Neural cell (in vitro differentiated cells): Measurements from ENCODE around the gene SMARCA4. TPM values are rescaled to one million over a fixed set of nuclear protein-coding genes. Genes with fewer than 3 reads are reported as not detected.

ENCODE experiments used
- H2AFZ ChIP-seq: fragments of 200-600, 300-800 bp; sonication (generic), shearing (Covaris generic); 2 replicates; pipeline ENCODE4 v1.6.0; 2014; ENCODE audit warnings: low read depth, mild to moderate bottlenecking, antibody characterized with exemption, low read length, moderate library complexity
- H3F3A ChIP-seq: fragments of 200-600 bp; shearing (Covaris generic); 2 replicates; pipeline ENCODE4 v1.6.1; 2016; ENCODE audit warnings: mild to moderate bottlenecking, moderate library complexity, mixed read lengths, antibody characterized with exemption, low read length; ENCODE audit not compliant: insufficient read depth, poor library complexity, severe bottlenecking
- H3K27ac ChIP-seq: fragments of 200-600, 300-800 bp; sonication (generic), shearing (Covaris generic); 2 replicates; pipeline ENCODE4 v1.5.1; 2014; ENCODE audit warnings: mild to moderate bottlenecking, low read length, moderate library complexity
- H3K27me3 ChIP-seq: fragments of 300-800, 200-600 bp; sonication (generic), shearing (Covaris generic); 2 replicates; pipeline ENCODE4 v1.6.0; 2014; ENCODE audit warnings: mild to moderate bottlenecking, low read depth, low read length, moderate library complexity; ENCODE audit not compliant: insufficient read depth
- H3K36me3 ChIP-seq: fragments of 300-800, 200-600 bp; sonication (generic), shearing (Covaris generic); 2 replicates; pipeline ENCODE4 v1.5.1; 2014; ENCODE audit warnings: mild to moderate bottlenecking, antibody characterized with exemption, low read length, moderate library complexity; ENCODE audit not compliant: insufficient read depth
- H3K4me2 ChIP-seq: fragments of 300-800, 200-600 bp; sonication (generic), shearing (Covaris generic); 2 replicates; pipeline ENCODE4 v1.6.0; 2014; ENCODE audit warnings: mild to moderate bottlenecking, low read length
- H3K4me3 ChIP-seq: fragments of 300-800, 200-600 bp; sonication (generic), shearing (Covaris generic); 2 replicates; pipeline ENCODE4 v1.5.1; 2014; ENCODE audit warnings: mild to moderate bottlenecking, low read length, moderate library complexity
- H3K79me2 ChIP-seq: fragments of 200-600 bp; shearing (Covaris generic); replicated peaks from 2 replicates; pipeline ENCODE4 v1.6.0; 2014; ENCODE audit warnings: mild to moderate bottlenecking, low read length, moderate library complexity; ENCODE audit not compliant: insufficient read depth
- H3K9ac ChIP-seq: fragments of 300-800, 200-600 bp; sonication (generic), shearing (Covaris generic); 2 replicates; pipeline ENCODE4 v1.6.1; 2016; ENCODE audit warnings: mild to moderate bottlenecking, low read length, mixed read lengths
- H3K9me2 ChIP-seq: fragments of 200-600 bp; shearing (Covaris generic); 2 replicates; pipeline ENCODE4 v1.6.1; 2016; ENCODE audit warnings: mild to moderate bottlenecking, low read length, mixed read lengths; ENCODE audit not compliant: insufficient read depth
- H3K9me3 ChIP-seq: fragments of 200-600, 300-800 bp; sonication (generic), shearing (Covaris generic); 2 replicates; pipeline ENCODE4 v1.6.1; 2016; ENCODE audit warnings: mild to moderate bottlenecking, mixed run types, low read length, moderate library complexity, mixed read lengths
- H4K20me1 ChIP-seq: fragments of 200-600 bp; shearing (Covaris generic); 2 replicates; pipeline ENCODE4 v1.6.1; 2016; ENCODE audit warnings: mild to moderate bottlenecking, mixed run types; ENCODE audit not compliant: insufficient read depth
- EP300 ChIP-seq: fragments of 450-650 bp; conservative IDR thresholded peaks from 2 replicates; pipeline ENCODE4 v1.6.1; 2014; ENCODE audit warnings: antibody characterized with exemption, mild to moderate bottlenecking, moderate library complexity; ENCODE audit not compliant: poor library complexity, severe bottlenecking
- EZH2 ChIP-seq: fragments of 200-600, 300-800 bp; shearing (Covaris generic), sonication (generic); IDR thresholded peaks from 2 replicates; pipeline ENCODE4 v1.6.1; 2014; ENCODE audit warnings: antibody characterized with exemption, low read length, borderline replicate concordance, mild to moderate bottlenecking; ENCODE audit not compliant: insufficient read depth, poor library complexity, severe bottlenecking
- MXI1 ChIP-seq: fragments of 450-650 bp; conservative IDR thresholded peaks from 2 replicates; pipeline ENCODE4 v1.6.1; 2014; ENCODE audit warnings: antibody characterized with exemption, mild to moderate bottlenecking; ENCODE audit not compliant: poor library complexity, severe bottlenecking
- POLR2AphosphoS5 ChIP-seq: IDR thresholded peaks from 2 replicates; pipeline ENCODE4 v1.6.1; 2012
- RAD21 ChIP-seq: fragments of 450-650 bp; conservative IDR thresholded peaks from 2 replicates; pipeline ENCODE4 v1.6.1; 2014; ENCODE audit warnings: antibody characterized with exemption, mild to moderate bottlenecking, moderate library complexity
- REST ChIP-seq: IDR thresholded peaks from 2 replicates; pipeline ENCODE4 v1.6.1; 2012; ENCODE audit warnings: borderline replicate concordance
- SMC3 ChIP-seq: fragments of 450-650 bp; conservative IDR thresholded peaks from 2 replicates; pipeline ENCODE4 v1.6.1; 2014; ENCODE audit warnings: antibody characterized with exemption, mild to moderate bottlenecking, moderate library complexity; ENCODE audit not compliant: poor library complexity
- TAF1 ChIP-seq: IDR thresholded peaks from 2 replicates; pipeline ENCODE4 v1.6.1; 2012; ENCODE audit warnings: low read depth
- polyA plus RNA-seq: library from polyadenylated mRNA; depleted of rRNA; stranded (reverse); fragments of >200 nt; gene quantifications from 2 replicates; pipeline ENCODE4 v1.2.3, GENCODE V29; 2014
- TF ChIP-seq, protein P1 (sequence below): fragments of 450-650 bp; IDR thresholded peaks from 2 replicates; pipeline ENCODE4 v1.5.1; 2014; ENCODE audit warnings: antibody characterized with exemption, mild to moderate bottlenecking, moderate library complexity; ENCODE audit not compliant: poor library complexity, severe bottlenecking

Gene SMARCA4
- polyA plus RNA-seq, 1 donor from 2014 or later: 97.3 TPM

DNA sequence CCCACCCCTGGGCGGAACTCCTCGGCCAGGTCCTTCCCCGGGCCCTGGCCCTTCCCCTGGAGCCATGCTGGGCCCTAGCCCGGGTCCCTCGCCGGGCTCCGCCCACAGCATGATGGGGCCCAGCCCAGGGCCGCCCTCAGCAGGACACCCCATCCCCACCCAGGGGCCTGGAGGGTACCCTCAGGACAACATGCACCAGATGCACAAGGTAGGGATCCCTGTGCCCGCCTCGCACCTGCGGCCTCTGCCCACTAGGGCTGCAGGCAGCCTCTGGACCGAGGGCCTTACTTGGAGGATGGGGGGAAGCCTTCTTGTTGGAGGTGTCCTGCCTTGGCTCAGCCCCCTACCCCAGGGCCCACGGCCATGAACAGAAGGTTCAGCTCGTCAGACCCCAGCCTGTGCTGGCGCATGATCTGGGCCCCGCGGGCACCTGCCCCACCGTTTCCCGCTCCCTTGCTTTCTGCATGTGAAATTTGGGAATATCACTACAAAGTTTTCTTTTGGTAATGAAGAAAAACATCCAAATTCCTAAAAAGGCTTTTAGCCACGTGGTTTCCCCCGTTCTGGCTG is 23.4 kb downstream of the SMARCA4 start:
- Histone ChIP-seq H3K9me3 (no peaks in the 10 kb centered on the region), H3K4me3 (no peak overlapping the region), H3K9ac (no peak overlapping the region), H3K36me3 (peaks cover 4% of the 10 kb centered on the region), H3K9me2 (no peaks in the 10 kb centered on the region), H3K4me2 (no peak overlapping the region), H3K27me3 (no peaks in the 10 kb centered on the region), H3K27ac (no peak overlapping the region), H3K79me2 (peaks cover 61% of the 10 kb centered on the region), H3F3A (no peaks in the 10 kb centered on the region), H4K20me1 (peaks cover 50% of the 10 kb centered on the region), H2AFZ (no peak overlapping the region)
- TF ChIP-seq REST (no peak), SMC3 (no peak), EP300 (no peak), RAD21 (no peak), TAF1 (no peak), MXI1 (no peak), POLR2AphosphoS5 (no peak), EZH2 (no peak)
- TF ChIP-seq, protein P1, sequence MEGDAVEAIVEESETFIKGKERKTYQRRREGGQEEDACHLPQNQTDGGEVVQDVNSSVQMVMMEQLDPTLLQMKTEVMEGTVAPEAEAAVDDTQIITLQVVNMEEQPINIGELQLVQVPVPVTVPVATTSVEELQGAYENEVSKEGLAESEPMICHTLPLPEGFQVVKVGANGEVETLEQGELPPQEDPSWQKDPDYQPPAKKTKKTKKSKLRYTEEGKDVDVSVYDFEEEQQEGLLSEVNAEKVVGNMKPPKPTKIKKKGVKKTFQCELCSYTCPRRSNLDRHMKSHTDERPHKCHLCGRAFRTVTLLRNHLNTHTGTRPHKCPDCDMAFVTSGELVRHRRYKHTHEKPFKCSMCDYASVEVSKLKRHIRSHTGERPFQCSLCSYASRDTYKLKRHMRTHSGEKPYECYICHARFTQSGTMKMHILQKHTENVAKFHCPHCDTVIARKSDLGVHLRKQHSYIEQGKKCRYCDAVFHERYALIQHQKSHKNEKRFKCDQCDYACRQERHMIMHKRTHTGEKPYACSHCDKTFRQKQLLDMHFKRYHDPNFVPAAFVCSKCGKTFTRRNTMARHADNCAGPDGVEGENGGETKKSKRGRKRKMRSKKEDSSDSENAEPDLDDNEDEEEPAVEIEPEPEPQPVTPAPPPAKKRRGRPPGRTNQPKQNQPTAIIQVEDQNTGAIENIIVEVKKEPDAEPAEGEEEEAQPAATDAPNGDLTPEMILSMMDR: no peak

GRCh38 chr19:10985502-10985901 is 24.7 kb downstream of the SMARCA4 start:
- Histone ChIP-seq H3F3A (no peaks in the 10 kb centered on the region), H3K27me3 (no peaks in the 10 kb centered on the region), H4K20me1 (peaks cover 46% of the 10 kb centered on the region), H3K27ac (no peak overlapping the region), H3K4me2 (no peak overlapping the region), H3K79me2 (peaks cover 53% of the 10 kb centered on the region), H3K9me3 (no peaks in the 10 kb centered on the region), H3K4me3 (no peak overlapping the region), H2AFZ (no peak overlapping the region), H3K9ac (no peak overlapping the region), H3K9me2 (no peaks in the 10 kb centered on the region), H3K36me3 (peaks cover 4% of the 10 kb centered on the region)
- no peak for TF ChIP-seq EP300
